ENCODE measurements around the gene ZMYND15. TPM values are rescaled to one million over a fixed set of nuclear protein-coding genes. Genes with fewer than 3 reads are reported as not detected.

ZMYND15 gene
- total and polyA plus RNA-seq, 2 donors (not counting 3 experiments of a cell fraction or from before 2014, with no cell fraction given), result 0.12 to 0.44 TPM

DNA sequence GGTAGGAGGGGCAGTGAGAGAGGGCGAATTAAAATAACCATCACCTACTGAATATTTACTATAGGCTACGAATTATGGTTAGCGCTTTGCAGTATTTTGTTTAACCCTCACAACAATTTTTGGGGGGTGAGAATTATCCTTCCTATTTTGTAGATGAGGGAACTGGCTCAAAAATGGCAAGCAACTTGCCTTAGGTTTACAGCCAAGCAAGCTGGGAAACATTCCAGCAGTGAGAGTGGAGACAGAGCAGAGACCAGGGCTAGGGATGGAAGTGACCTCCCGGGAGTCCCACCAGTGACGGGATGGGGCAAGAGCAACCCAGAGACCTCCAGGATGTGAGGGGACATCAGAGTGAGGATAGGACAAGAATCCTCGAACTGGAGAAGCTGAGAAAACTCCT lies 46.9 kb downstream of the ZMYND15 start:
- intact Hi-C loops (cut with micrococcal nuclease) (loop anchor here (2.0 to 5.0 kb wide), 2 partner anchors 56 to 116 kb away; partner anchors contain the start of genes CHRNE and MED11), dilution Hi-C loops (cut with MboI; ENCODE audit: extremely low pct_ligation_motif_present, low sequenced_read_pairs) (no loop called here)
- H3K79me2 ChIP-seq (ENCODE audit: control insufficient read depth, insufficient read depth, low read length), result no peaks in the 10 kb centered on the region
- H3K4me2 ChIP-seq (ENCODE audit: insufficient read depth, low read length), result peak overlapping the region; percentile 31
- H3K27ac ChIP-seq (ENCODE audit: insufficient read depth, low read depth, low read length), result no peak overlapping the region
- H3K4me3 ChIP-seq (replicated peaks in 1 of 3; ENCODE audit: insufficient read depth in 1 of 3, low read depth in 1 of 3, low read length in 3 of 3), result no peak overlapping the region
- H3K9me3 ChIP-seq (replicated peaks; ENCODE audit: control insufficient read depth, insufficient read depth, low read length), result no peaks in the 10 kb centered on the region
- no peaks in the 10 kb centered on the region for H3K36me3 ChIP-seq (ENCODE audit: control insufficient read depth in 2 of 2, extremely low read depth in 1 of 2, insufficient read depth in 2 of 2, low read length in 2 of 2)
- H3K4me1 ChIP-seq (ENCODE audit: control insufficient read depth, extremely low read depth, insufficient read depth, low read length), result peaks cover 24% of the 10 kb centered on the region
- no peak for TF ChIP-seq GATA2 (IDR thresholded peaks at IDR 0.05; ENCODE audit: insufficient read depth, insufficient read length, low read depth, low read length)
- TF ChIP-seq POLR2A (IDR thresholded peaks at IDR 0.05; ENCODE audit: low read depth, low read length), result no peak
- TF ChIP-seq POLR2AphosphoS5 (IDR thresholded peaks at IDR 0.05; ENCODE audit: insufficient read depth, low read depth, low read length), result no peak
- TF ChIP-seq, protein P1, sequence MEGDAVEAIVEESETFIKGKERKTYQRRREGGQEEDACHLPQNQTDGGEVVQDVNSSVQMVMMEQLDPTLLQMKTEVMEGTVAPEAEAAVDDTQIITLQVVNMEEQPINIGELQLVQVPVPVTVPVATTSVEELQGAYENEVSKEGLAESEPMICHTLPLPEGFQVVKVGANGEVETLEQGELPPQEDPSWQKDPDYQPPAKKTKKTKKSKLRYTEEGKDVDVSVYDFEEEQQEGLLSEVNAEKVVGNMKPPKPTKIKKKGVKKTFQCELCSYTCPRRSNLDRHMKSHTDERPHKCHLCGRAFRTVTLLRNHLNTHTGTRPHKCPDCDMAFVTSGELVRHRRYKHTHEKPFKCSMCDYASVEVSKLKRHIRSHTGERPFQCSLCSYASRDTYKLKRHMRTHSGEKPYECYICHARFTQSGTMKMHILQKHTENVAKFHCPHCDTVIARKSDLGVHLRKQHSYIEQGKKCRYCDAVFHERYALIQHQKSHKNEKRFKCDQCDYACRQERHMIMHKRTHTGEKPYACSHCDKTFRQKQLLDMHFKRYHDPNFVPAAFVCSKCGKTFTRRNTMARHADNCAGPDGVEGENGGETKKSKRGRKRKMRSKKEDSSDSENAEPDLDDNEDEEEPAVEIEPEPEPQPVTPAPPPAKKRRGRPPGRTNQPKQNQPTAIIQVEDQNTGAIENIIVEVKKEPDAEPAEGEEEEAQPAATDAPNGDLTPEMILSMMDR (IDR thresholded peaks at IDR 0.05; ENCODE audit: extremely low read depth in 1 of 2, insufficient read depth in 1 of 2, low read depth in 1 of 2, low read length in 2 of 2), result no peak
- no peak for TF ChIP-seq MYC (IDR thresholded peaks at IDR 0.05; ENCODE audit: low read depth, low read length)
- TF ChIP-seq, protein P2, sequence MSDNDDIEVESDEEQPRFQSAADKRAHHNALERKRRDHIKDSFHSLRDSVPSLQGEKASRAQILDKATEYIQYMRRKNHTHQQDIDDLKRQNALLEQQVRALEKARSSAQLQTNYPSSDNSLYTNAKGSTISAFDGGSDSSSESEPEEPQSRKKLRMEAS (IDR thresholded peaks at IDR 0.05; ENCODE audit: insufficient read depth, insufficient read length), result no peak
- no peak for TF ChIP-seq EZH2 (IDR thresholded peaks at IDR 0.05; ENCODE audit: borderline replicate concordance, low read depth, low read length, severe bottlenecking)
- no peak for TF ChIP-seq FOS (IDR thresholded peaks at IDR 0.05; ENCODE audit: borderline replicate concordance, insufficient read depth, low read length)
- TF ChIP-seq JUN (IDR thresholded peaks at IDR 0.05; ENCODE audit: borderline replicate concordance, insufficient read depth, insufficient read length, low read depth), result no peak
- POLR2A ChIA-PET, result no interaction called here
- H3K9ac ChIP-seq (replicated peaks; ENCODE audit: extremely low read depth, insufficient read depth, low read length), result no peak overlapping the region
- peaks cover 16 to 24% of the 10 kb centered on the region in 2 experiments for H3K27me3 ChIP-seq (ENCODE audit: control insufficient read depth in 2 of 2, insufficient read depth in 2 of 2, low read length in 2 of 2)
- DNase-seq (ENCODE audit: low read depth, low spot score), result no peak
- H2AFZ ChIP-seq (ENCODE audit: low read depth, low read length), result no peak overlapping the region
- H3K9me1 ChIP-seq (replicated peaks; ENCODE audit: control insufficient read depth, extremely low read depth, insufficient read depth, low read length), result no peaks in the 10 kb centered on the region
- no TSS peak for BruUV-seq (replicated peaks)
- peak; percentile 8 for FAIRE-seq
- CTCF ChIA-PET, result interaction anchor here (0.5 to 5.9 kb wide), 14 partner anchors 9 to 117 kb away, joined by 3 to 65 read pairs (median 4); partner anchors contain the start of genes ARRB2, C17orf107, CHRNE and PLD2
- no peaks in the 10 kb centered on the region for H4K20me1 ChIP-seq (replicated peaks; ENCODE audit: control insufficient read depth, extremely low read depth, insufficient read depth, low read length)
